HL-60/S4 (cell line): ENCODE data around the gene ASAP2.

Experiments
- in situ Hi-C: fragments of 300-500 bp; cut with MboI; formaldehyde crosslinking; loops from 2 replicates; pipeline ENCODE4 v1.14.3; 2022; ENCODE audit warnings: low sequenced_read_pairs

Gene ASAP2

GRCh38 chr2:9337901-9338300 lies 131.3 kb downstream of the ASAP2 start:
- in situ Hi-C loops, result loop anchor here (25.0 kb wide), 1 partner anchor 201 kb away; no protein-coding TSS in a partner anchor

GRCh38 chr2:9341337-9341887 lies 134.8 kb downstream of the ASAP2 start:
- in situ Hi-C loops, result loop anchor here (25.0 kb wide), 1 partner anchor 204 kb away; no protein-coding TSS in a partner anchor

DNA sequence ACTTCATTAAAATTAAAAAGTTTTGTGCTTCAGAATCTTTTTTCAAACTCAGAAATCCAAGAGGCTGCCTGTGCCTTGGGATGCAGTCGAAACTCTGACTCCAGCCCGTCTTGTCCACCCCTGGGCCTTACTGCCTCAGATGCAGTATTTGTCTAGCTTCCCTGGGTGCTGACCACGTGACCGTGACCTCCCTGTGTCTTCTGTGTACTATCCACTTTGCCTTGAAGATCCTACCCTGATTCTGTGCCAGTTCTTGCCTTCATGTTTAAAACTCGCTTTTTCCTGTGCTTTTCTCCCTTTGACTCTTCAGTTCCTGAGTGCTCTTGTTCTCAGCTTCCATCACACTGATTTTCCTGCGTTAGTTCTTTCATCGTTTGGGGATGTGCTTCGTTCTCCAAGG lies 136.0 kb downstream of the ASAP2 start:
- in situ Hi-C loops, result loop anchor here (25.0 kb wide), 1 partner anchor 205 kb away; no protein-coding TSS in a partner anchor

DNA sequence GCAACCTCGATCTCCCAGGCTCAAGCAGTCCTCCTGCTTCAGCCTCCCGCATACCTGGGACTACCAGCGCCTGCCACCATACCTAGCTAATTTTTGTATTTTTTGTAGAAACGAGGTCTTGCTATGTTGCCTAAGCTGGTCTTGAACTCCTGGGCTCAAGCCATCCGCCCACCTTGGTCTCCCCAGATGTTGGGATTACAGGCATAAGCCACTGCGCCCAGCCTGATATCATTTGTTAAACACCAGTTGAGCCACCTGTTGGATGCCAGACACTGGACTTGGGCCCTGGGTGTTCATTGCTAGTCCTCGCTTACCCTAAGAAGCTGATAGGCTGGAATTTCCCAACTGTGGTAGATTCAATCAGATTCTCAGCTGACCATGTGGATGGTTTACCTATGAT lies 136.9 kb downstream of the ASAP2 start:
- in situ Hi-C loops, result loop anchor here (25.0 kb wide), 1 partner anchor 206 kb away; no protein-coding TSS in a partner anchor

- in situ Hi-C loops, result loop anchor here (25.0 kb wide), 1 partner anchor 207 kb away; no protein-coding TSS in a partner anchor
Observed at GRCh38 chr2:9344434-9344833, 137.8 kb downstream of the ASAP2 start.

DNA sequence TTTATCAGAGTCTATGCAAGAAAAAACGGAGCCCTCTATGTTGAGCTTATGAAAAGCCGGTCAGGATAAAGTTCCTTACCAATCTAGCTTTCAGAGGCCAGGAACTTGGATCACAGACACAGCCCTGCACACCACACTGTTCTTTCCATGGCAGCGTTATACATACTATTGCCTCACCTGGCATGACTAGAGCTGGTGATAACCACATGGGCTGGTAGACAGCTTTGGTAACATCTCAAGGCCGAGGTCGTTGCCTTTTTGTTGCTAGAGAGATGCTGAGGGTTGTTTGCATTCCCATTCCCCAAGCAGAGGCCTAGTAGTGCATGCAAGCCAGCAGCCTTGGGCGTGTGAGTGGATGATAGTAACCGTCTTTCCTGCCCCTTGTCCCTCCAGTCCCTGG lies 138.7 kb downstream of the ASAP2 start:
- in situ Hi-C loops, result loop anchor here (25.0 kb wide), 1 partner anchor 208 kb away; no protein-coding TSS in a partner anchor

DNA sequence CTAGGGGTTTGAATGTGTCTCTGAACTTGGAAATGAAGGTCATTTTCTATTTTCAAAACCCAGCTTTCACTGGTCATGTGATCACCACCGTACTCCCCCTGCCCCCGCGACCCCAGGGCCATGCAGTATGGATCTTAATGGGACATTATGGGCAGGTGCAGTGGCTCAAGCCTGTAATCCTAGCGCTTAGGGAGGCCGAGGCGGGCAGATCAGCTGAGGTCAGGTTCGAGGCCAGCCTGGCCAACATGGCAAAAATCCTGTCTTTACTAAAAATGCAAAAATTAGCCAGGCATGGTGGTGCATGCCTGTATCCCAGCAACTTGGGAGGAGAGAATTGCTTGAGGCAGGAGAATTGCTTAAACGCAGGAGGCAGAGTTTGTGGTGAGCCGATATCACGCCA lies 139.4 kb downstream of the ASAP2 start:
- in situ Hi-C loops, result loop anchor here (25.0 kb wide), 1 partner anchor 209 kb away; no protein-coding TSS in a partner anchor

GRCh38 chr2:9346885-9347284 lies 140.3 kb downstream of the ASAP2 start:
- in situ Hi-C loops, result loop anchor here (25.0 kb wide), 1 partner anchor 210 kb away; no protein-coding TSS in a partner anchor

- in situ Hi-C loops, result loop anchor here (25.0 kb wide), 1 partner anchor 210 kb away; no protein-coding TSS in a partner anchor
Observed at GRCh38 chr2:9347411-9347881, 140.8 kb downstream of the ASAP2 start.

GRCh38 chr2:9354318-9354717 lies 147.7 kb downstream of the ASAP2 start:
- in situ Hi-C loops, result no loop called here

- in situ Hi-C loops, result no loop called here
Observed at GRCh38 chr2:9355270-9355669, 148.7 kb downstream of the ASAP2 start.

- in situ Hi-C loops, result no loop called here
Observed at GRCh38 chr2:9355716-9356115, 149.1 kb downstream of the ASAP2 start.

- in situ Hi-C loops, result no loop called here
Observed at GRCh38 chr2:9356261-9356660, 149.6 kb downstream of the ASAP2 start.

DNA sequence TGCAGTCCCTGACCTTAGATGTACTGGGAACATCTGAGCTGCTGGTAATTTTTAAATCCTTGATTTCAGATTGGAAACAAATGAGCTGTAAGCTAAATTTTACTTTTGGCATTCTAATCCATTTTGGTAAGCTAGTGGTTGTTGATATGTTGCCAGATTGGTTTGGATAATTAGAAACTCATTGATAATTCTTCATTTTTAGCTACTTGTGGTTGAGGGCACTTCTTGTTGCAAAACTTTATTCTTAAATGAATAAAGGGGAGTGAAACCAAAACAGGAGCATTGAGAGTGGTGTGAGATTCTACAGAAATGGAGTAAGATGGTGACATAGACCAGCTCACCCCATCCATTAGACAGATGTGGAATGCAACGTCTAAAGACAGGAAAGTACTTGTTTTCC lies 152.2 kb downstream of the ASAP2 start:
- in situ Hi-C loops, result no loop called here

GRCh38 chr2:9359463-9359862 lies 152.9 kb downstream of the ASAP2 start:
- in situ Hi-C loops, result no loop called here

DNA sequence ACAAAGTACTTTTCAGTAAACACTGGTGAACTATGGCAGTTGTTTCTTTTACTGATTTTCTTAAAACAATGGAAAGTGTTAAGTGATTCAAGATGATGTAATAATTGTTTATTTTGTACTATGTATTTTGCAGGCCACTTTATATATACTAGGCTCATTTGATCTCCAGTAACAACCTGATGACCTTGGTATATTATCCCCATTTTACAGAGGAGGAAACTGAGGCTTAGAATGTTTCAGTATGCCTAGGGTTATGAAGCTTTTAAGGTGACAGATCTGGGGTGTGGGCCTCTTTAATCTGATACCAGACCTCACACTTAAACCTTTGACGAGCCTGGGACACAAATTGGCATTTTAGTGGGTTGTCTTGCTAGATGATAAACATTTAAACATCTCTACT lies 153.5 kb downstream of the ASAP2 start:
- in situ Hi-C loops, result no loop called here

DNA sequence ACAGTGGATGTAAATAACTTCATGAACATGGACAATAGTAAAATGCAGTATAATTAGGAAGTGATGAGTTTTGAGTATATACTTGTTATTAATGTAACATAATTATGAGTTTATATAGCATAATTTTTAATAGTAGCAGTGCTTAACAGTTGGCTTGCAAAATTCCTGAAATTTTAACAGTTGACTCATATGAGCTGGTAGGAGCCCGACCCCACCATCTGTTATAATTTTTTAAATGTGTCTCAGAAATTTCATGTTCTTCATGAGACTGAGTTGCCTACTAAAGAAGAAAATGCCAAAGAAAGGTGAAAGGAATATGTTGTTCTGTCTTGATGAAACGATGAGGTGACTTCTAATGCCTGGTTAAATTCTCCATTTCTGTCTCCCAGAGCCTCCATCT lies 154.1 kb downstream of the ASAP2 start:
- in situ Hi-C loops, result no loop called here

DNA sequence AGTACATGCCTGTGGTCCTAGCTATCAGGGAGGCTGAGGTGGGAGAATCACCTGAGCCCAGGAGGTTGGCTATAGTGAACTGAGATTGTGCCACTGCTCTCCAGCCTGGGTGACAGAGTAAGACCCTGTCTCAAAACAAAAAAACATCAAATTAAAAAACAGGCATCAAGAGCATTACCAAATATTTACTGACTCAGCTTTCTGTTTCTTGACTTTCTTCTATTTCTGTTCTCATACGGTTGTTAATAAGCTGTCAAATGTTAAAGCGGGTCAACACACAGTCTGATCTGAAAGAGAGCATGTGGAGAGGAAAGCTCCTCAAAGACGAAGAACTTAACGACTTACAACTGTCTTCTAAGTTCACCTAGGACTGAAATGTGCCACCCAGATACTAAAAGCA lies 157.8 kb downstream of the ASAP2 start:
- in situ Hi-C loops, result no loop called here

DNA sequence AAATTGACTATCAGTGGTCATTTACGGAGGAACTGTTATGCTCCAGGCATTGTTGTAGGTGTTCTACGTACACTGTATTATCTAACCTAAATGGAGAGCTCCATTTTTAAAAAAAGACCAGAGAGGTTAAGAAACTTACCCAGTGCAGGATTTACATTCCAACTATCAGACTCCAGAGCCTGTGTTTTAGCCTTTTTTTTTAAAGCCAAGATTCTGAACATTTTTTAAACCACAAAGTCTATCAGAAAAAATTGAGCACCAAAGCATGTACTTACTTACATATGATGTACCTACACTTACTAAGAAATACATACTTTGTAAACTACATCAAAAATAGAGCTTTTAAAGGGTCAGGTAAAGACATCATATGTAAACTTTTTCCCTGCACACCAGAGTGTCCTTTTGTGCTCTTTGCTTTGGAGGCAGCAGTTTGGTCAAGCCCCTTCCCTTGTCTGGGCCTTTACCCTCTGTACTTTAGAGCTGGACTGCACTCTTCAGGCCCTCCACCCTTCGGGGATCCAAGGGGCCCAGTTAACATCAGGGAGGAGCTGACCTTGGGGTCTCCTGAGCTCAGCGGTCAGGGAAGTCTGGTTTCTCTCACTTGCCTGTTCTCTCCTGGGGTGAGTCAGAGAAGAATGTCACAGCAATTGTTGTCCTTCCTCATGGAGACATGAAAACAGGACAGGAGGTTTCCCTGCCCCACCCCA lies 158.3 kb downstream of the ASAP2 start:
- in situ Hi-C loops, result no loop called here

DNA sequence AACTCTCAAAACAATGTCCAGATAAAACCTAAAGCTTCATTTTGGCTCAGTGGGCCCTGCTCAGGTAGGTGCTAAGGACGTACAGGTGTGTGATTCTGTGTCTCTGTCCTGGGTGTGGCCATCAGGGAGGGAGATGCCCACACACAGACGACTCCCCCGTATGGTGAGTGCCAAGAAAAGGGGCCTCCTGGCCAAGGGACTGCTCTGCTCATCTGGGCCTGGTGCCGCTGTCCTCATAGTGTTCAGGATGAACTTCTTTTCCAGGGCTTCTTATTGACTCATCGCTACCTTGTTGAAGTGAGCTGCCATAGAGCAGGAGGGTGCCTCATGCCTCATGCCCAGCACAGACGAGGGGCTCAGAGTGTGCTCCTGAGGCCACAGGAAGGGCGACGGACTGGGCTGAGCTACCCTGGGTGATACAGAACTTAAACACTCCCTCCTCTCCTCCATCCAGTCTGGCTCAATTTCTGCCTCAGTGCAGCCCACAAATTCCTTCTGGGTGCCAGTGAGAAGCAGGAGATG lies 158.9 kb downstream of the ASAP2 start:
- in situ Hi-C loops, result no loop called here

- in situ Hi-C loops, result no loop called here
Observed at GRCh38 chr2:9366026-9366425, 159.4 kb downstream of the ASAP2 start.

- in situ Hi-C loops, result no loop called here
Observed at GRCh38 chr2:9370746-9371145, 164.1 kb downstream of the ASAP2 start.
